ACC112 (cell line): Measurements from ENCODE around the gene FBXW5.

Experiments
- H2AFZ ChIP-seq: fragments of 200-600 bp; sonication (generic); one replicate; pipeline ENCODE4 v1.6.0; 2017; ENCODE audit warnings: antibody characterized with exemption, low read length; ENCODE audit not compliant: unreplicated experiment
- H3K27ac ChIP-seq: fragments of 200-600 bp; sonication (generic); 2 replicates; pipeline ENCODE4 v1.5.1; 2014; ENCODE audit warnings: low read depth, mild to moderate bottlenecking, antibody characterized with exemption, low read length, moderate library complexity
- H3K27me3 ChIP-seq: fragments of 200-600 bp; sonication (generic); 2 replicates; pipeline ENCODE4 v1.6.1; 2014; ENCODE audit warnings: mild to moderate bottlenecking, antibody characterized with exemption, low read length, moderate library complexity, mixed read lengths; ENCODE audit not compliant: insufficient read depth
- H3K36me3 ChIP-seq: fragments of 200-600 bp; sonication (generic); 2 replicates; pipeline ENCODE4 v1.6.1; 2016; ENCODE audit warnings: mild to moderate bottlenecking, antibody characterized with exemption, low read length, moderate library complexity, mixed read lengths; ENCODE audit not compliant: insufficient read depth
- H3K4me1 ChIP-seq: fragments of 200-600 bp; sonication (generic); one replicate; pipeline ENCODE4 v1.6.1; 2016; ENCODE audit warnings: low read length, mixed read lengths; ENCODE audit not compliant: insufficient read depth, unreplicated experiment, control insufficient read depth
- H3K4me3 ChIP-seq: fragments of 200-600 bp; sonication (generic); 2 replicates; pipeline ENCODE4 v1.5.1; 2014; ENCODE audit warnings: mild to moderate bottlenecking, low read depth, low read length
- H3K79me2 ChIP-seq: fragments of 200-600 bp; sonication (generic); one replicate; pipeline ENCODE4 v1.6.0; 2016; ENCODE audit warnings: low read length; ENCODE audit not compliant: control insufficient read depth, unreplicated experiment, insufficient read depth

FBXW5 gene

GRCh38 chr9:136926749-136927148, 17.8 kb downstream of the FBXW5 start:
- H3K79me2 ChIP-seq, result no peaks in the 10 kb centered on the region
- no peak overlapping the region for H2AFZ ChIP-seq
- no peak overlapping the region for H3K4me3 ChIP-seq
- peaks cover 8% of the 10 kb centered on the region; the same call in 1 of the 2 replicates for H3K36me3 ChIP-seq
- no peak overlapping the region for H3K27ac ChIP-seq
- no peaks in the 10 kb centered on the region for H3K27me3 ChIP-seq
- peaks cover 11% of the 10 kb centered on the region for H3K4me1 ChIP-seq

GRCh38 chr9:136926154-136926704, 18.3 kb downstream of the FBXW5 start:
- Histone ChIP-seq H3K4me1 (peaks cover 9% of the 10 kb centered on the region), H3K79me2 (no peaks in the 10 kb centered on the region), H3K36me3 (peaks cover 7% of the 10 kb centered on the region; the same call in 1 of the 2 replicates), H2AFZ (no peak overlapping the region), H3K4me3 (no peak overlapping the region), H3K27me3 (no peaks in the 10 kb centered on the region), H3K27ac (no peak overlapping the region)

- H3K36me3 ChIP-seq, result peaks cover 4% of the 10 kb centered on the region; the same call in 1 of the 2 replicates
- no peak overlapping the region for H3K27ac ChIP-seq
- H3K79me2 ChIP-seq, result no peaks in the 10 kb centered on the region
- H3K27me3 ChIP-seq, result no peaks in the 10 kb centered on the region
- no peak overlapping the region for H2AFZ ChIP-seq
- no peak overlapping the region for H3K4me3 ChIP-seq
- peaks cover 9% of the 10 kb centered on the region for H3K4me1 ChIP-seq
Observed at GRCh38 chr9:136925414-136926153, 19.0 kb downstream of the FBXW5 start.

GRCh38 chr9:136923881-136924280, 20.7 kb downstream of the FBXW5 start:
- Histone ChIP-seq H3K4me3 (no peak overlapping the region), H2AFZ (no peak overlapping the region), H3K36me3 (peaks cover 4% of the 10 kb centered on the region; the same call in 1 of the 2 replicates), H3K79me2 (no peaks in the 10 kb centered on the region), H3K27ac (no peak overlapping the region), H3K4me1 (peaks cover 9% of the 10 kb centered on the region), H3K27me3 (no peaks in the 10 kb centered on the region)

GRCh38 chr9:136922540-136922939, 22.0 kb downstream of the FBXW5 start:
- Histone ChIP-seq H2AFZ (no peak overlapping the region), H3K27ac (no peak overlapping the region), H3K36me3 (no peaks in the 10 kb centered on the region; the same call in 1 of the 2 replicates), H3K4me1 (peaks cover 3% of the 10 kb centered on the region), H3K4me3 (no peak overlapping the region), H3K27me3 (no peaks in the 10 kb centered on the region), H3K79me2 (no peaks in the 10 kb centered on the region)

GRCh38 chr9:136921718-136922117, 22.8 kb downstream of the FBXW5 start:
- H3K4me3 ChIP-seq, result no peak overlapping the region
- no peaks in the 10 kb centered on the region for H3K4me1 ChIP-seq
- no peaks in the 10 kb centered on the region for H3K79me2 ChIP-seq
- no peaks in the 10 kb centered on the region; the same call in 1 of the 2 replicates for H3K36me3 ChIP-seq
- H2AFZ ChIP-seq, result no peak overlapping the region
- H3K27me3 ChIP-seq, result no peaks in the 10 kb centered on the region
- no peak overlapping the region for H3K27ac ChIP-seq

GRCh38 chr9:136921307-136921706, 23.2 kb downstream of the FBXW5 start:
- no peaks in the 10 kb centered on the region for H3K27me3 ChIP-seq
- no peaks in the 10 kb centered on the region for H3K4me1 ChIP-seq
- no peak overlapping the region for H2AFZ ChIP-seq
- no peak overlapping the region for H3K4me3 ChIP-seq
- no peaks in the 10 kb centered on the region for H3K79me2 ChIP-seq
- H3K36me3 ChIP-seq, result no peaks in the 10 kb centered on the region; the same call in 1 of the 2 replicates
- H3K27ac ChIP-seq, result no peak overlapping the region

GRCh38 chr9:136920734-136921231, 23.8 kb downstream of the FBXW5 start:
- Histone ChIP-seq H3K36me3 (no peaks in the 10 kb centered on the region; the same call in 1 of the 2 replicates), H2AFZ (no peak overlapping the region), H3K4me1 (no peaks in the 10 kb centered on the region), H3K27me3 (no peaks in the 10 kb centered on the region), H3K79me2 (no peaks in the 10 kb centered on the region), H3K27ac (no peak overlapping the region), H3K4me3 (no peak overlapping the region)

GRCh38 chr9:136920069-136920468, 24.5 kb downstream of the FBXW5 start:
- Histone ChIP-seq H3K36me3 (peaks cover 3% of the 10 kb centered on the region; the same call in 1 of the 2 replicates), H3K4me3 (no peak overlapping the region), H2AFZ (no peak overlapping the region), H3K27me3 (no peaks in the 10 kb centered on the region), H3K27ac (no peak overlapping the region), H3K79me2 (no peaks in the 10 kb centered on the region), H3K4me1 (no peaks in the 10 kb centered on the region)

GRCh38 chr9:136917902-136918301, 26.6 kb downstream of the FBXW5 start:
- no peak overlapping the region for H3K4me3 ChIP-seq
- H3K27ac ChIP-seq, result no peak overlapping the region
- no peaks in the 10 kb centered on the region for H3K27me3 ChIP-seq
- H3K4me1 ChIP-seq, result no peaks in the 10 kb centered on the region
- H2AFZ ChIP-seq, result no peak overlapping the region
- H3K36me3 ChIP-seq, result peaks cover 3% of the 10 kb centered on the region; the same call in 1 of the 2 replicates
- no peaks in the 10 kb centered on the region for H3K79me2 ChIP-seq
